GM21786 (cell line): Measurements from ENCODE around the gene BMS1.
"Not testable (repeated sequence)": the region's sequence is repeated elsewhere in the genome, so short reads cannot be mapped to it uniquely, and the experiment has no call there.

Source experiments
- ATAC-seq: cut with Tn5 transposase; IDR thresholded peaks from one replicate; pipeline ENCODE4 v1.9.1; 2021; ENCODE audit not compliant: unreplicated experiment

BMS1 gene

GRCh38 chr10:42782446-42783180 lies at the start of gene BMS1:
Gene BMS1 (plus strand): TSS chr10:42782795. CDS start chr10:42784395, 1,600 bp downstream.
- peak; percentile 96 for ATAC-seq

GRCh38 chr10:42734536-42734935 lies 48.1 kb upstream of the BMS1 start:
- no peak for ATAC-seq

GRCh38 chr10:42738679-42739078 lies 43.9 kb upstream of the BMS1 start:
- no peak for ATAC-seq

GRCh38 chr10:42741536-42741935 lies 41.1 kb upstream of the BMS1 start:
- not testable (repeated sequence) for ATAC-seq

GRCh38 chr10:42743697-42744096 lies 38.9 kb upstream of the BMS1 start:
- no peak for ATAC-seq

- ATAC-seq, result no peak
Measured at GRCh38 chr10:42744134-42744701, 38.4 kb upstream of the BMS1 start.

- no peak for ATAC-seq
Measured at GRCh38 chr10:42753126-42753506, 29.5 kb upstream of the BMS1 start.

- no peak for ATAC-seq
Measured at GRCh38 chr10:42753507-42754154, 29.0 kb upstream of the BMS1 start.

GRCh38 chr10:42754155-42755027 lies 28.2 kb upstream of the BMS1 start:
- no peak for ATAC-seq

GRCh38 chr10:42755028-42755451 lies 27.6 kb upstream of the BMS1 start:
- ATAC-seq, result no peak

- ATAC-seq, result no peak
Measured at GRCh38 chr10:42755556-42756093, 27.0 kb upstream of the BMS1 start.

GRCh38 chr10:42767906-42768305 lies 14.7 kb upstream of the BMS1 start:
- no peak for ATAC-seq

GRCh38 chr10:42768581-42769152 lies 13.9 kb upstream of the BMS1 start:
- ATAC-seq, result no peak

- ATAC-seq, result no peak
Measured at GRCh38 chr10:42769173-42769572, 13.4 kb upstream of the BMS1 start.

- no peak for ATAC-seq
Measured at GRCh38 chr10:42769673-42770072, 12.9 kb upstream of the BMS1 start.

- ATAC-seq, result no peak
Measured at GRCh38 chr10:42776681-42777080, 5.9 kb upstream of the BMS1 start.

GRCh38 chr10:42780456-42780855 lies 2.1 kb upstream of the BMS1 start:
- no peak for ATAC-seq

- no peak for ATAC-seq
Measured at GRCh38 chr10:42781893-42782445, 626 bp upstream of the BMS1 start.

GRCh38 chr10:42783181-42783549 lies 570 bp downstream of the BMS1 start:
- ATAC-seq, result no peak

- no peak for ATAC-seq
Measured at GRCh38 chr10:42785759-42786158, 3.2 kb downstream of the BMS1 start.
